A549 (cell line): ENCODE results near the gene SYNM. TPM values are rescaled to one million over a fixed set of nuclear protein-coding genes. Genes with fewer than 3 reads are reported as not detected.

ENCODE experiments used
- ATAC-seq, 2 experiments: fragments of 200-7000 bp in 1 of 2; fragments of >200 bp in 1 of 2; cut with Nextera tagmentation in 1 of 2; cut with Tn5 transposase in 1 of 2; 3 replicates each; pipeline versions ENCODE4 v1.8.0 to v1.9.1; 2018 to 2020; ENCODE audit warnings: mild to moderate bottlenecking in 1 of 2, moderate library complexity in 1 of 2
- CTCF ChIA-PET: fragments of 300-600 bp; sonication (Branson Sonifier 250); formaldehyde crosslinking; extraction: SDS; loops from one replicate; lab custom pipeline; 2021; ENCODE audit warnings: antibody characterized with exemption, inconsistent platforms; lab: Yijun Ruan, JAX
- POLR2A ChIA-PET: fragments of 350-600 bp; formaldehyde crosslinking; extraction: SDS; loops from one replicate; lab custom pipeline; 2021; ENCODE audit warnings: antibody characterized with exemption, inconsistent platforms; lab: Yijun Ruan, JAX
- DNase-seq, 2 experiments: peaks; one replicate each; pipeline versions ENCODE4 v3.0.0 to v3.0.0-alpha.2; 2011 to 2016; ENCODE audit warnings: low read depth in 1 of 2, low spot score in 1 of 2
- FAIRE-seq: peaks from 2 replicates; lab custom pipeline; 2011; peaks lifted over from hg19 to GRCh38; lab: Jason Lieb, UNC
- H3K27ac ChIP-seq, 2 experiments: fragments of >200 bp; sonication (Bioruptor Twin); formaldehyde crosslinking; 3 replicates each; pipeline ENCODE4 v1.5.1; 2016 to 2017
- H3K4me1 ChIP-seq: fragments of >200 bp; sonication (Bioruptor Twin); formaldehyde crosslinking; 3 replicates; pipeline ENCODE4 v1.6.1; 2016
- H3K4me2 ChIP-seq: fragments of >200 bp; sonication (Bioruptor Twin); formaldehyde crosslinking; 3 replicates; pipeline ENCODE4 v1.6.1; 2016
- H3K4me3 ChIP-seq: fragments of >200 bp; sonication (Bioruptor Twin); formaldehyde crosslinking; 3 replicates; pipeline ENCODE4 v1.5.1; 2016
- H3K9me3 ChIP-seq: fragments of >200 bp; sonication (Bioruptor Twin); formaldehyde crosslinking; 3 replicates; pipeline ENCODE4 v1.6.1; 2016
- CHD2 ChIP-seq: fragments of 150-350 bp; IDR thresholded peaks from 2 replicates; pipeline ENCODE4 v1.6.1; 2014; ENCODE audit warnings: low read length; ENCODE audit not compliant: partially characterized antibody
- CTCF ChIP-seq: fragments of >200 bp; sonication (Bioruptor Twin); formaldehyde crosslinking; IDR thresholded peaks from 3 replicates; pipeline ENCODE4 v1.5.1; 2016
- EHF ChIP-seq: fragments of 250-450 bp; sonication (Bioruptor Pico); IDR thresholded peaks from 2 replicates; pipeline ENCODE4 v1.5.0; 2020; ENCODE audit warnings: mild to moderate bottlenecking
- EHMT2 ChIP-seq: fragments of 200-600 bp; sonication (generic); IDR thresholded peaks from 2 replicates; pipeline ENCODE4 v1.6.1; 2016; ENCODE audit warnings: antibody characterized with exemption, low read depth, mild to moderate bottlenecking, moderate library complexity
- EP300 ChIP-seq, 2 experiments: fragments of >200 bp; sonication (Bioruptor Twin); formaldehyde crosslinking; IDR thresholded peaks; 2 replicates in 1 of 2; 3 replicates in 1 of 2; pipeline ENCODE4 v1.6.1; 2016 to 2017
- FOSB ChIP-seq: fragments of 250-450 bp; sonication (Bioruptor Pico); IDR thresholded peaks from 2 replicates; pipeline ENCODE4 v1.5.0; 2020; ENCODE audit warnings: mild to moderate bottlenecking, moderate library complexity
- FOSL2 ChIP-seq, 2 experiments: fragments of 450-650 bp in 1 of 2; fragments of >200 bp in 1 of 2; sonication (Bioruptor Twin) in 1 of 2; formaldehyde crosslinking; IDR thresholded peaks; 2 replicates each; pipeline versions ENCODE4 v1.5.0 to v1.6.1; 2016 to 2020; ENCODE audit warnings: mild to moderate bottlenecking in 1 of 2, moderate library complexity in 1 of 2
- GATA3 ChIP-seq: IDR thresholded peaks from 2 replicates; pipeline ENCODE4 v1.6.1; 2012; ENCODE audit warnings: borderline replicate concordance
- JUN ChIP-seq, 2 experiments: fragments of >200 bp; sonication (Bioruptor Twin); formaldehyde crosslinking; IDR thresholded peaks; 2 replicates in 1 of 2; 3 replicates in 1 of 2; pipeline ENCODE4 v1.6.1; 2016 to 2017
- JUNB ChIP-seq: fragments of >200 bp; sonication (Bioruptor Twin); formaldehyde crosslinking; IDR thresholded peaks from 2 replicates; pipeline ENCODE4 v1.6.1; 2016
- KDM1A ChIP-seq: fragments of 200-600 bp; sonication (generic); IDR thresholded peaks from 2 replicates; pipeline ENCODE4 v1.6.1; 2016; ENCODE audit warnings: low read depth, mild to moderate bottlenecking
- MAZ ChIP-seq: fragments of 150-350 bp; IDR thresholded peaks from 2 replicates; pipeline ENCODE4 v1.6.1; 2014; ENCODE audit warnings: antibody characterized with exemption, low read depth, low read length, borderline replicate concordance
- MYC ChIP-seq: IDR thresholded peaks from 2 replicates; pipeline ENCODE4 v1.6.1; 2012; ENCODE audit warnings: mild to moderate bottlenecking, inconsistent platforms, low read length, improper control_type of control experiment, borderline replicate concordance
- NPAS2 ChIP-seq: fragments of 250-450 bp; sonication (Bioruptor Pico); IDR thresholded peaks from 2 replicates; pipeline ENCODE4 v1.8.0; 2022; ENCODE audit warnings: mild to moderate bottlenecking, moderate library complexity, borderline replicate concordance
- NR3C1 ChIP-seq: fragments of >200 bp; sonication (Bioruptor Twin); formaldehyde crosslinking; IDR thresholded peaks from 3 replicates; pipeline ENCODE4 v1.6.1; 2017
- POLR2A ChIP-seq: IDR thresholded peaks from 2 replicates; pipeline ENCODE4 v1.6.1; 2012; ENCODE audit warnings: mild to moderate bottlenecking, low read length
- RAD21 ChIP-seq, 2 experiments: fragments of >200 bp in 1 of 2; sonication (Bioruptor Twin) in 1 of 2; formaldehyde crosslinking in 1 of 2; IDR thresholded peaks in 1 of 2; conservative IDR thresholded peaks in 1 of 2; 2 replicates in 1 of 2; 3 replicates in 1 of 2; pipeline ENCODE4 v1.6.1; 2012 to 2018; ENCODE audit warnings: inconsistent platforms in 1 of 2
- RCOR1 ChIP-seq: fragments of 150-350 bp; IDR thresholded peaks from 2 replicates; pipeline ENCODE4 v1.6.1; 2014; ENCODE audit warnings: antibody characterized with exemption, low read length, low read depth
- RNF2 ChIP-seq: fragments of 200-600 bp; sonication (generic); IDR thresholded peaks from 2 replicates; pipeline ENCODE4 v1.6.1; 2016; ENCODE audit warnings: low read depth, mild to moderate bottlenecking, antibody characterized with exemption, moderate library complexity, borderline replicate concordance
- ZSCAN20 ChIP-seq: fragments of 250-450 bp; sonication (Bioruptor Pico); IDR thresholded peaks from 2 replicates; pipeline ENCODE4 v1.8.0; 2022; ENCODE audit warnings: mild to moderate bottlenecking, moderate library complexity
- WGBS: methylation state at CpG from one replicate; pipeline ENCODE4 v1.1.6; 2017; ENCODE audit errors: missing lambda C conversion rate; 5-methylcytosine and 5-hydroxymethylcytosine counted together
- polyA plus RNA-seq, 4 experiments: library from polyadenylated mRNA; depleted of rRNA in 3 of 4; stranded (reverse); fragments of >200 nt; fragmentation: RNase III in 1 of 4; extraction: RNeasy Plus Mini Kit Qiagen cat#74134 plus additional on column Dnase treatment in 1 of 4; gene quantifications; 2 replicates in 3 of 4; 3 replicates in 1 of 4; pipeline ENCODE4 v1.2.3, GENCODE V29; 2011 to 2017
- TF ChIP-seq, protein P1 (sequence below): IDR thresholded peaks from 2 replicates; pipeline ENCODE4 v1.6.1; 2012
- TF ChIP-seq, protein P2 (sequence below): IDR thresholded peaks from 2 replicates; pipeline ENCODE4 v1.6.1; 2012; ENCODE audit warnings: low read depth, borderline replicate concordance
- TF ChIP-seq, protein P3 (sequence below): IDR thresholded peaks from 2 replicates; pipeline ENCODE4 v1.6.1; 2012
- TF ChIP-seq, protein P4 (sequence below): fragments of 200-600 bp; sonication (generic); IDR thresholded peaks from 2 replicates; pipeline ENCODE4 v1.6.1; 2016; ENCODE audit warnings: antibody characterized with exemption, mild to moderate bottlenecking, moderate library complexity
- TF ChIP-seq, protein P5 (sequence below): fragments of >200 bp; sonication (Bioruptor Twin); formaldehyde crosslinking; IDR thresholded peaks from 2 replicates; pipeline ENCODE4 v1.6.1; 2016

SYNM gene
- polyA plus RNA-seq, 2 of the 4 experiments (the other 2 are of a cell fraction) = 22.6 to 37.7 TPM

- CTCF ChIA-PET = interaction anchor here (2.2 to 2.9 kb wide), 2 partner anchors 13 to 33 kb away, joined by 9 to 17 read pairs; no protein-coding TSS in a partner anchor
- no peak overlapping the region for H3K27ac ChIP-seq
- no peak for FAIRE-seq
- DNase-seq = no peak
- POLR2A ChIA-PET = no interaction called here
- H3K9me3 ChIP-seq = no peaks in the 10 kb centered on the region
- peak in 1 of 2 experiments; percentile 58; a peak in 4 of 6 replicates for ATAC-seq
- WGBS = 59% methylated on average over 3 of the region's 3 CpGs
- no peak overlapping the region for H3K4me2 ChIP-seq
- no peaks in the 10 kb centered on the region for H3K4me1 ChIP-seq
- no peak overlapping the region for H3K4me3 ChIP-seq
- TF ChIP-seq RCOR1 = no peak
- TF ChIP-seq ZSCAN20 (CRISPR knock-in tag) = no peak
- TF ChIP-seq CTCF = no peak
- TF ChIP-seq GATA3 = no peak
- no peak for TF ChIP-seq RNF2
- no peak for TF ChIP-seq FOSB (CRISPR knock-in tag)
These were observed 75.4 kb downstream of the SYNM start for GRCh38 chr15:99180086-99180963.

DNA sequence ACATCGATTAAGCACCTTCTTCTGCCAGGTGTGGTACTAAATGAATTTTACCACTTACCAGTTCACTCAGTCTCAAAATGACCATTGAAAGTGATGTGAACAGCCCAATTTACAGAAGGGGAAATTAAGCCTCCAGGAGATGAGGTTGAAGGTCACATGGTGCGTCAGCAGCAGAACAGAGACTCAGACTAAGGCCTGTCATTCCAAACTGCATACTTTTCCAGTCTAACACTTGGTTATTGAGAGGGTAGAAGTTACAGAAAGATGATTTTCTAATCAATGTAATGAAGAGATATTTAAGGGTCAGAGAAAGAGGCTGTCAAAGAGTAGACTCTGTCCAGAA is 76.1 kb downstream of the SYNM start:
- no peak for ATAC-seq
- no peaks in the 10 kb centered on the region for H3K9me3 ChIP-seq

GRCh38 chr15:99181545-99181971 is 76.7 kb downstream of the SYNM start:
- WGBS = 68% methylated on average over 4 of the region's 4 CpGs
- no peak for FAIRE-seq
- CTCF ChIA-PET = interaction anchor here (0.7 to 2.9 kb wide), 5 partner anchors 11 to 80 kb away, joined by 3 to 17 read pairs (median 3); no protein-coding TSS in a partner anchor

More for the DNA sequence above, 76.1 kb downstream of the SYNM start:
- no peak for FAIRE-seq
- WGBS = 69% methylated on average over 2 of the region's 2 CpGs
- DNase-seq = no peak
- ChIA-PET POLR2A (no interaction called here), CTCF (interaction anchor here (0.7 to 2.9 kb wide), 3 partner anchors 13 to 80 kb away, joined by 3 to 17 read pairs (median 9); no protein-coding TSS in a partner anchor)
- no peaks in the 10 kb centered on the region for H3K4me1 ChIP-seq
- H3K27ac ChIP-seq = no peak overlapping the region
- no peak overlapping the region for H3K4me2 ChIP-seq
- no peak for TF ChIP-seq KDM1A
- TF ChIP-seq, protein P1, sequence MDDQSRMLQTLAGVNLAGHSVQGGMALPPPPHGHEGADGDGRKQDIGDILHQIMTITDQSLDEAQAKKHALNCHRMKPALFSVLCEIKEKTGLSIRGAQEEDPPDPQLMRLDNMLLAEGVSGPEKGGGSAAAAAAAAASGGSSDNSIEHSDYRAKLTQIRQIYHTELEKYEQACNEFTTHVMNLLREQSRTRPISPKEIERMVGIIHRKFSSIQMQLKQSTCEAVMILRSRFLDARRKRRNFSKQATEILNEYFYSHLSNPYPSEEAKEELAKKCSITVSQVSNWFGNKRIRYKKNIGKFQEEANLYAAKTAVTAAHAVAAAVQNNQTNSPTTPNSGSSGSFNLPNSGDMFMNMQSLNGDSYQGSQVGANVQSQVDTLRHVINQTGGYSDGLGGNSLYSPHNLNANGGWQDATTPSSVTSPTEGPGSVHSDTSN = no peak
- TF ChIP-seq MYC = no peak
- TF ChIP-seq, protein P2, sequence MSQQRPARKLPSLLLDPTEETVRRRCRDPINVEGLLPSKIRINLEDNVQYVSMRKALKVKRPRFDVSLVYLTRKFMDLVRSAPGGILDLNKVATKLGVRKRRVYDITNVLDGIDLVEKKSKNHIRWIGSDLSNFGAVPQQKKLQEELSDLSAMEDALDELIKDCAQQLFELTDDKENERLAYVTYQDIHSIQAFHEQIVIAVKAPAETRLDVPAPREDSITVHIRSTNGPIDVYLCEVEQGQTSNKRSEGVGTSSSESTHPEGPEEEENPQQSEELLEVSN = no peak
- TF ChIP-seq, protein P3, sequence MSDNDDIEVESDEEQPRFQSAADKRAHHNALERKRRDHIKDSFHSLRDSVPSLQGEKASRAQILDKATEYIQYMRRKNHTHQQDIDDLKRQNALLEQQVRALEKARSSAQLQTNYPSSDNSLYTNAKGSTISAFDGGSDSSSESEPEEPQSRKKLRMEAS = no peak
- no peak for TF ChIP-seq RAD21 (conservative IDR thresholded peaks at IDR 0.05 in 1 of 2, IDR thresholded peaks at IDR 0.05 in 1 of 2)
- TF ChIP-seq EHMT2 = no peak
- no peak for TF ChIP-seq NR3C1
- TF ChIP-seq JUNB = no peak
- no peak for TF ChIP-seq CHD2
- H3K4me3 ChIP-seq = no peak overlapping the region

More at GRCh38 chr15:99181545-99181971, 76.7 kb downstream of the SYNM start:
- no peak overlapping the region for H3K4me2 ChIP-seq
- TF ChIP-seq EHF (CRISPR knock-in tag) (no peak), FOSL2 (IDR thresholded peaks at IDR 0.05) (no peak), FOSL2 (CRISPR knock-in tag; IDR thresholded peaks at IDR 0.05) (no peak), NPAS2 (CRISPR knock-in tag) (no peak), JUN (IDR thresholded peaks at IDR 0.05) (no peak), EP300 (IDR thresholded peaks at IDR 0.05) (no peak), ZSCAN20 (CRISPR knock-in tag) (no peak), MAZ (no peak), POLR2A (no peak)
- TF ChIP-seq, protein P4, sequence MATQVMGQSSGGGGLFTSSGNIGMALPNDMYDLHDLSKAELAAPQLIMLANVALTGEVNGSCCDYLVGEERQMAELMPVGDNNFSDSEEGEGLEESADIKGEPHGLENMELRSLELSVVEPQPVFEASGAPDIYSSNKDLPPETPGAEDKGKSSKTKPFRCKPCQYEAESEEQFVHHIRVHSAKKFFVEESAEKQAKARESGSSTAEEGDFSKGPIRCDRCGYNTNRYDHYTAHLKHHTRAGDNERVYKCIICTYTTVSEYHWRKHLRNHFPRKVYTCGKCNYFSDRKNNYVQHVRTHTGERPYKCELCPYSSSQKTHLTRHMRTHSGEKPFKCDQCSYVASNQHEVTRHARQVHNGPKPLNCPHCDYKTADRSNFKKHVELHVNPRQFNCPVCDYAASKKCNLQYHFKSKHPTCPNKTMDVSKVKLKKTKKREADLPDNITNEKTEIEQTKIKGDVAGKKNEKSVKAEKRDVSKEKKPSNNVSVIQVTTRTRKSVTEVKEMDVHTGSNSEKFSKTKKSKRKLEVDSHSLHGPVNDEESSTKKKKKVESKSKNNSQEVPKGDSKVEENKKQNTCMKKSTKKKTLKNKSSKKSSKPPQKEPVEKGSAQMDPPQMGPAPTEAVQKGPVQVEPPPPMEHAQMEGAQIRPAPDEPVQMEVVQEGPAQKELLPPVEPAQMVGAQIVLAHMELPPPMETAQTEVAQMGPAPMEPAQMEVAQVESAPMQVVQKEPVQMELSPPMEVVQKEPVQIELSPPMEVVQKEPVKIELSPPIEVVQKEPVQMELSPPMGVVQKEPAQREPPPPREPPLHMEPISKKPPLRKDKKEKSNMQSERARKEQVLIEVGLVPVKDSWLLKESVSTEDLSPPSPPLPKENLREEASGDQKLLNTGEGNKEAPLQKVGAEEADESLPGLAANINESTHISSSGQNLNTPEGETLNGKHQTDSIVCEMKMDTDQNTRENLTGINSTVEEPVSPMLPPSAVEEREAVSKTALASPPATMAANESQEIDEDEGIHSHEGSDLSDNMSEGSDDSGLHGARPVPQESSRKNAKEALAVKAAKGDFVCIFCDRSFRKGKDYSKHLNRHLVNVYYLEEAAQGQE = no peak
- TF ChIP-seq, protein P5, sequence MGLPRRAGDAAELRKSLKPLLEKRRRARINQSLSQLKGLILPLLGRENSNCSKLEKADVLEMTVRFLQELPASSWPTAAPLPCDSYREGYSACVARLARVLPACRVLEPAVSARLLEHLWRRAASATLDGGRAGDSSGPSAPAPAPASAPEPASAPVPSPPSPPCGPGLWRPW = no peak
- ATAC-seq (peak in 1 of 2 experiments; percentile 40; a peak in 3 of 6 replicates), DNase-seq (no peak)
- no peaks in the 10 kb centered on the region for H3K4me1 ChIP-seq
- H3K4me3 ChIP-seq = no peak overlapping the region
- POLR2A ChIA-PET = no interaction called here
- no peaks in the 10 kb centered on the region for H3K9me3 ChIP-seq
- H3K27ac ChIP-seq = no peak overlapping the region
